NCI-H146 (cell line): ENCODE data around the gene PSAT1.

ENCODE experiments used
- DNase-seq: peaks from one replicate; lab custom pipeline; 2025; lab: John Stamatoyannopoulos, UW

Gene PSAT1

DNA sequence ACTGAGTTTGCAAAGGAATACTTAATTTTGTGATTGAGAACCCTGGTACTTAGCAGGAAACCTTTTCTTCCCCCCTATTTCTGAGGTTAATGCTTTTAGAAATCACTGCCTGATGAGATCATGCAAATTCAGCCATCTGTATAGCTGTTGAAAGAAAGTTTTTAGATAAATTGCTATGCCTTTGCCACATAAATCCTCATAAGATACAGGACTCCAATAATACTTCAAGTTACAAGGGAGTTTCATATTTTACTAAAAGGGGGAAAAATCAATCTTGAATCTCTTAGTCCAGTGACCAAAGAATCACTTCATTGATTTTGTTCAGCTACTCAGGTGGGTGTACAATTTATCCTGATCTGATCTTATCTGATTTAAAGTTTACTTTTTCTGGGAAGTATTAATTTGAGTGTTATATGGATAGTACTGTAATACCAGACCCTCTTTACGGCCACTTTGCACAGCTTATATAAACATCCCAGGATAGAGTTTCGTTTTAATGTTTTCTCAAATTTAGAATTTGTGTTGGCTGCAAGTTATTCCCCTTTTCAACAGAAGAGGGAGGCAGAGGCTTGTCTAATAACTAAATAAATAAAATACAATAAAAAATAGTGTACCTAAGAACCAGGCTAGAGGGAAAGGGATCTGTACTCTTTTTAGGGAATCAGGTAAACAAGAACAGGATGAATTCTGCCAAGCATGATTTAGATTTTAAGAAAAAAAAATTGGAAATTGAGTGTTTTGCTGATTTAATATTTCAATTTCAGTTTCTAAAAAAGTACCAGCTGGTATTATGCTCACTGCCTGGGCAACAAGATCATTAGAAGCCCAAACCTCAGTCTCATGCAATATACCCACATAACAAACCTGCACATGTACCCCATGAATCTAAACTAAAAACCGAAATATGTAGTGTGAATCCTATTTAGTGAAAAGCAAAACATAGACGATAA is 69.1 kb downstream of the PSAT1 start:
- DNase-seq = no peak

DNA sequence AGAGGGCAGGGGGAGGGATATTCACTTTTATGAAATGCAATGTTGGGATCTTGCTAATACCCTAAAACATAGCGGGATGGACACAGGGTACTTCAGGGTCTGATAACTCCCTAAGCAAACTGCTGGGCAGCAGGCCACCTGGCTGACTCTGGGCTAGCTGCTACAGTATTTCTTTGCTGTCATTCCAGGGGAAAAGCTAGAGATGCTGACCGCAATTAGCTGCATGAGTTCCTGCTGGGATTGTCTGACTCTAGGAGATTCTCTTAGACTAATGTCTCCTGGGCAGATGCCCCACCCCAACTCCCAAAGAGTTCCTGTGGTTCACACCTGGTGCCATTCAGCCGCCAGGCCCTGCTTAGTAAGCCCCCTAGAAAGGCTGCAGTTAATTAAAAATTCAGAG is 69.9 kb downstream of the PSAT1 start:
- DNase-seq = peak; percentile 10

DNA sequence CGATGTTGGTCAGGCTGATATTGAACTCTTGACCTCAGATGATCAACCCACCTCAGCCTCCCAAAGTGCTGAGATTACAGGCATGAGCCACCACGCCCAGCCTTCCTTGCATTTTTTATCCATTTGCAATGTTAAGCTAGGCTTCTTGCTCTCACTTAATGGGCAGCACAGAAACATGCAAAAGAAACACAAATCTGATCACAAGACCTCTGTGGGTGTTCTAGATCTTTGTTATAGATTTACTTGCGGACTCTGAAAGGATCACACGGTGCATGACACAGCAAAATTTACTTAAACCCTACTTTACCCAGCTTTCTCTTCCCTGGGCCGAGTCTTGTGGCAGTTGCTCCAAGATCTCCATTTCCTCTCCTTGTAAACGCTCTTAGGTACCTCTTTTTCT is 71.3 kb downstream of the PSAT1 start:
- DNase-seq = no peak

DNA sequence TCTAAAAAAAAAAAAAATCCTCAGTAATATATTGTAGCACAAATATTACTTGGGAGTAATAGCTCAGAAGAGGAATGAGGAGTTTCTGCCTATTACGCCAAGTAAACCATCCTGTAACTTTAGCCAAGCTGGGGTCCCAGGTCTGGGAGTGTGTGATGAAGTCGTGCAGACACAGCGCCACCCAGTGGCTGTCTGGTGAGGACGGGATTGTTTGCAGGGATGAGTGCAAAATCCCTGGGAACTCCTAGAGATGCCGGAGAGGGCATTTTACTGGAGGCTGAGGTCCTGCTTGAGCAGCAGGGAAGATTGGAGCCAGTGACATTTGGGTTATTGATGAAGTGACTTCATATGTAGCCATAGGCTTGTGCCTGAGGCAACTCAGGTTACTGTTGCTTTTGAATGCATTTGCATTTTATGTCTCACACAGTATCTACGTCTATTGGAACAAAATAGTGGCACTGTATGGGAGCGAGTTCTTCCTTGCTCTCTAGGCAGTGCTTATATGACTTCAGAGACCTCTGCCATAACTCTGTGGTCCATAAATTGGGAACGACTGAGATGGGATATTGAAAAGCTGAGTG is 72.8 kb downstream of the PSAT1 start:
- DNase-seq = peak; percentile 43

DNA sequence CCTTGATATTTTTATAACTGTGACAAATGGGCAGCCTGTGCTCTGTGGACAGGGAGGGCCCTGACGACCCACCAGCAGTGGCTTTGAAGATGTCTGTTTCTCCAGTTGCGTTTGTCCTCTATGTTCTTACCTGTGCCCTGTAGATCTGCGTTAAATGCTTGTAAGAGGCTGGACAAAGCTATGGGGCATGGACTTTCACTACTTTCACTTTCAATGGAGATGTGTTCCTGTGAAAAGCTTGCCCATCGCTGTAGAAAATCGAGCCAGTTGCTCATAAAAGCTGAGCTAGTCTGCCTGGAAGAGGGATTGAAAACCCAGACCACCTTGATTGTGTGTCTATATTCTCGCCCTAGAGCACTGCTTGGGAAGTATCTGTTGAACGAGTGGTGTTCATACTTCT is 74.1 kb downstream of the PSAT1 start:
- DNase-seq = no peak

DNA sequence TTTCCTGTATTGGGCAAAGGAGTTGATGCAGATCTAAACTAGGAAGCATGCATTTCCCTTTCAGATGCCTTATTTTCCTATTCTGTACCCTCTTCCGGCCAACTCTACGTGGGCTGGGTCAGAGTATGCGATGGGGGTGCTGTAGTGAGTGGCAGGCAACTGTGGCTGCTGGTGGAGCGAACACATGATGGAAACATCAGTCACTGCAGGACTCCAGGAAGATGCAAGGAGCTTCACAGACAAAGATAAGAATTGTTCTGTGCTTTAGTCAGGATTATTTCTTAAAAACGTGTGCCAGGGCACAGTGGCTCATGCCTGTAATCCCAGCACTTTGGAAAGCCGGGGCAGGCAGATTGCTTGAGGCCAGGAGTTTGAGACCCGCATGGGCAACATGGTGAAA is 75.1 kb downstream of the PSAT1 start:
- DNase-seq = no peak
